ENCODE results near the gene PARD3B.

GRCh38 chr2:205650931-205651330 is 1105.7 kb downstream of the PARD3B start:
- no peak for TF ChIP-seq CTCF (IDR thresholded peaks at IDR 0.05; ENCODE audit: insufficient read depth, low read length, poor library complexity, severe bottlenecking)
- TF ChIP-seq EZH2phosphoT487 (conservative IDR thresholded peaks at IDR 0.05; ENCODE audit: low read length) = no peak

Measured in SU-DHL-6 (cell line).